Calu3 (cell line): ENCODE measurements around the gene MMP11. TPM values are rescaled to one million over a fixed set of nuclear protein-coding genes. Genes with fewer than 3 reads are reported as not detected.

Source experiments
- BruUV-seq: library from RNA; stranded (reverse); fragments of 400-500 nt; replicated peaks from 2 replicates; lab custom pipeline; 2021; lab: Mats Ljungman, UMichigan
- CTCF ChIA-PET: fragments of 300-600 bp; sonication (Branson Sonifier 250); formaldehyde crosslinking; loops from one replicate; lab custom pipeline; 2022; ENCODE audit warnings: antibody characterized with exemption; lab: Charles Lee
- DNase-seq: peaks from one replicate; pipeline ENCODE4 v3.0.0; 2022
- H3K27ac Mint-ChIP-seq: one replicate; pipeline ENCODE4 v1.8.0; 2022; ENCODE audit warnings: mixed read lengths; ENCODE audit not compliant: unreplicated experiment
- H3K27me3 Mint-ChIP-seq: one replicate; pipeline ENCODE4 v1.8.0; 2022; ENCODE audit warnings: mixed read lengths; ENCODE audit not compliant: unreplicated experiment
- H3K36me3 Mint-ChIP-seq: one replicate; pipeline ENCODE4 v1.8.0; 2022; ENCODE audit warnings: mild to moderate bottlenecking, moderate library complexity, mixed read lengths; ENCODE audit not compliant: insufficient read depth, unreplicated experiment
- H3K4me1 Mint-ChIP-seq: one replicate; pipeline ENCODE4 v1.8.0; 2022; ENCODE audit warnings: mild to moderate bottlenecking, low read depth, mixed read lengths; ENCODE audit not compliant: unreplicated experiment
- H3K4me3 Mint-ChIP-seq: one replicate; pipeline ENCODE4 v1.8.0; 2022; ENCODE audit warnings: mild to moderate bottlenecking, low read depth, moderate library complexity, mixed read lengths; ENCODE audit not compliant: unreplicated experiment
- H3K9me3 Mint-ChIP-seq: one replicate; pipeline ENCODE4 v1.8.0; 2022; ENCODE audit warnings: low read depth, mixed read lengths; ENCODE audit not compliant: unreplicated experiment
- intact Hi-C: fragments of 100-400 bp; cut with micrococcal nuclease; formaldehyde crosslinking; loops from one replicate; pipeline ENCODE4 v1.10.0; 2022; ENCODE audit not compliant: unreplicated experiment
- total RNA-seq: library from RNA; stranded (reverse); gene quantifications from 2 replicates; pipeline ENCODE4 v1.2.3, GENCODE V29; 2022
- TF ChIP-seq, protein P1 (sequence below): fragments of 200-600 bp; IDR thresholded peaks from one replicate; pipeline ENCODE4 v1.8.0; 2022; ENCODE audit warnings: antibody characterized with exemption; ENCODE audit not compliant: unreplicated experiment

MMP11 gene
- total RNA-seq, 1 experiment from 2014 or later: 2.0 TPM

DNA sequence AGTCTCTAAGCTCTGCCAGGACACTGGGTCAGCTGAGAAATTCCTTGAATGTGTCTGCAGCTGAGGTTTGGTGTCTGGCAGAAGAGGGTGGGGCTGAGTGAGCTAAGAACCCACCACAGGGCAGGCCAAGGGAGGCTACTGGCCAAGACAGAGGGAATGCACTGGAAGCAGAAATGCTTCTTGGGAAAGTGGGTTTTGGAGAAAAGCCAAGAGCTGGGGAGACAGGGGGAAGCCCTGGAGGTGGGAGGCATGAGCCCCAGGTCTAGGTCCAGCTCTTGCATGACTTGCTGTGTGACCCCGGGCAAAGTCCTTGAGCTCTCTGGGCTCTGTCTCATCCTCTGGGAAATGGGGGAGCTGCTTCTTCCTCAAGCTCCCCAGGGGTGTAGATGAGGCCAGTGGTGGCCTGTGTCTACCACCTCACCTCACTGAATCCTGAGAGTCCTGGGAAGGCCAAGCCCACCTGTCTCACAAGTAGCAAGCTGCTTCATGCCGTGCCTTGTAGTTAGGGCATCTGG is 2.3 kb downstream of the MMP11 start:
- intact Hi-C loops: no loop called here
- DNase-seq: no peak
- H3K27me3 Mint-ChIP-seq: peaks cover 26% of the 10 kb centered on the region
- peaks cover 28% of the 10 kb centered on the region for H3K4me1 Mint-ChIP-seq
- CTCF ChIA-PET: interaction anchor here (0.5 kb wide), 1 partner anchor 83 kb away, joined by 4 read pairs; the partner anchor contains the start of gene SLC2A11
- H3K27ac Mint-ChIP-seq: no peak overlapping the region
- H3K9me3 Mint-ChIP-seq: no peaks in the 10 kb centered on the region
- no TSS peak for BruUV-seq
- TF ChIP-seq, protein P1, sequence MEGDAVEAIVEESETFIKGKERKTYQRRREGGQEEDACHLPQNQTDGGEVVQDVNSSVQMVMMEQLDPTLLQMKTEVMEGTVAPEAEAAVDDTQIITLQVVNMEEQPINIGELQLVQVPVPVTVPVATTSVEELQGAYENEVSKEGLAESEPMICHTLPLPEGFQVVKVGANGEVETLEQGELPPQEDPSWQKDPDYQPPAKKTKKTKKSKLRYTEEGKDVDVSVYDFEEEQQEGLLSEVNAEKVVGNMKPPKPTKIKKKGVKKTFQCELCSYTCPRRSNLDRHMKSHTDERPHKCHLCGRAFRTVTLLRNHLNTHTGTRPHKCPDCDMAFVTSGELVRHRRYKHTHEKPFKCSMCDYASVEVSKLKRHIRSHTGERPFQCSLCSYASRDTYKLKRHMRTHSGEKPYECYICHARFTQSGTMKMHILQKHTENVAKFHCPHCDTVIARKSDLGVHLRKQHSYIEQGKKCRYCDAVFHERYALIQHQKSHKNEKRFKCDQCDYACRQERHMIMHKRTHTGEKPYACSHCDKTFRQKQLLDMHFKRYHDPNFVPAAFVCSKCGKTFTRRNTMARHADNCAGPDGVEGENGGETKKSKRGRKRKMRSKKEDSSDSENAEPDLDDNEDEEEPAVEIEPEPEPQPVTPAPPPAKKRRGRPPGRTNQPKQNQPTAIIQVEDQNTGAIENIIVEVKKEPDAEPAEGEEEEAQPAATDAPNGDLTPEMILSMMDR: no peak
- H3K4me3 Mint-ChIP-seq: no peak overlapping the region
- peaks cover 4% of the 10 kb centered on the region for H3K36me3 Mint-ChIP-seq

DNA sequence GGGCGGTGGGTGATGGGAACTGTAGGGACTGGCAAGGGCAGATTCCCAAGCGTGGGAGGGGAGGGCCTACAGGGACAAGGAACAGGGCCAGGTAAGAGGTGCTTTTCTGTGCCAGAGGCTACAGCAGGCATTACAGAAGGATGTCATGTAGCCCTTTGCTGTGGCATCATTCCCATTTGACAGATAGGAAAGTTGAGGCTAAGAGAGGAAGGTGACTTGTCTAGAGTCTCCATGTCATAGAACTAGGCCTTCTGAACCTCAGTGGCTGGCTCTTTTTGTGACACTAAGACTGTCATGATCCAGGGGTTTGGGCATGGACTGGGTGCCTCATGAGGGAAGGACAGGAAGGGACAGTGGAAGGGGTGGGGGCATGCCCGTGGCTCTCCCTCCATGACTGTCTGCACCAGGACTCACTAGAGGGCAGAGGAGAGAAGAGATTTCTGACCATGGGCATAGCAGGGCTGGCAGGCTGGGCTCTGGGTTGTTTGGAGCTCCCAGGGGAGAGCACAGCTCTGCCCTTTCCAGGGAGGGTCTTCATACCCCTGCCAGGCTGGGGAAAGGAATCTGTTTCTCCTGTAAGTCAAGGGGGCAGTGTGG is 3.2 kb downstream of the MMP11 start:
- intact Hi-C loops: no loop called here
- H3K9me3 Mint-ChIP-seq: no peaks in the 10 kb centered on the region
- CTCF ChIA-PET: interaction anchor here (0.6 to 0.8 kb wide), 3 partner anchors 10 to 71 kb away, joined by 3 to 4 read pairs (median 3); no protein-coding TSS in a partner anchor
- H3K27me3 Mint-ChIP-seq: peaks cover 26% of the 10 kb centered on the region
- no peak overlapping the region for H3K4me3 Mint-ChIP-seq
- no peak overlapping the region for H3K27ac Mint-ChIP-seq
- BruUV-seq: no TSS peak
- no peak for DNase-seq
- TF ChIP-seq, protein P1: no peak
- H3K4me1 Mint-ChIP-seq: peaks cover 28% of the 10 kb centered on the region
- peaks cover 4% of the 10 kb centered on the region for H3K36me3 Mint-ChIP-seq

DNA sequence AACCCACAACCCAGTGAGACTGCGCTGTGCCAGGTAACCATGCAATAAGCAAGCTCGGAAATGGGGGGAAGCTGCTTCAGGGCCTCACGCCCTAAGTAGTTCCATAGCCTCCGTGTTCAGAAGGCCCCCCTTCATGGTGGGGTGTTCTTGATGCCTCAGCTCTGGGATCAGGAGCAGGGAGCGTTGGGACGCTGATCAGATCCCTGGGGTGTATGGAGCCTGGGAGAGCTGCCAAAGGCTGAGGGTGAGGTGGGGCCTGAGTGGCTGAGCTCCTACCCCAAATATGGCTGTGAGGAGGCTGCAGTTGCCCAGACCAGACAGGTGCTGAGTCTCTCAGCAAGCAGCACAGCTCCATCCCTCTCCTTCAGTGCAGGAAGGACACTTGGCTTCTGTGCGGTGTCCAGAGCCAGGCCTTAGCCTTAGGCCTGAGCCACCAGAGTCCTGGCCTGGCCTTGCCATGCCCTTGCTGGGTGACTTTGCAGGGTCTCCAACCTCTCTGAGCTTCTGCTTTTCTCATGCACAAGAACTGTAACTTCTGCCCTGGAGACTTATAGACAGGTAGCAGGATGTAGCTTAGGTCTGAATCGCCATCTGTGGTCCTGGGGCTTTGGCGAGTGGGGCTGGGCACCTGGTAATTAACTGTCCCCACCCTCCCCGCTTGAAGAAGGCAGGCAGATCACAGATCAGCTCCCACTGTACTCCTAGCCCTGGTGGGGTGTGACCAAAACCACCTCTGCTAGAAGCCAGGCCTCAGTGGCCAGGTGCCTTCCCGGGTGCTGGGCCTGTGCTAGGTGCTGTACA is 5.3 kb downstream of the MMP11 start:
- Mint-ChIP-seq H3K9me3 (no peaks in the 10 kb centered on the region), H3K27me3 (peaks cover 22% of the 10 kb centered on the region), H3K4me1 (peaks cover 36% of the 10 kb centered on the region), H3K27ac (no peak overlapping the region), H3K36me3 (peaks cover 4% of the 10 kb centered on the region), H3K4me3 (no peak overlapping the region)
- intact Hi-C loops: no loop called here
- CTCF ChIA-PET: no interaction called here
- BruUV-seq: no TSS peak
- TF ChIP-seq, protein P1: no peak
- no peak for DNase-seq

DNA sequence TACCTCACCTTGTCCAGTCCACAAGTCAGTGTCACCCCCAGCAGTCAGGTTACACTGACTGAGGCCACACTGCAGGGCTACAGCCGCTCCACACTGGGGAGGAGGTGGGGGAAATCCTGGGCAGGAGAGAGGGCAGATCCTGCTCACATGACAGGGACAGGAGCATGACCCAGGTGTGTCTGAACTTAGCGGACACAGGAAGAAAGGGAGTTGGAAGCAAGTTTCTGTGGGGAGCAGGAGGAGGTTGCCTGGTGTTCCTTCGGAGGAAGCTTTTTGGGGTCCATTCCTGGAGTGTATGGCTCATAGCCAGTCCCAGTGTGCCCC is 5.9 kb downstream of the MMP11 start:
- BruUV-seq: no TSS peak
- intact Hi-C loops: no loop called here
- Mint-ChIP-seq H3K4me1 (peaks cover 30% of the 10 kb centered on the region), H3K27ac (no peak overlapping the region), H3K36me3 (peaks cover 4% of the 10 kb centered on the region), H3K9me3 (no peaks in the 10 kb centered on the region), H3K4me3 (no peak overlapping the region), H3K27me3 (peaks cover 16% of the 10 kb centered on the region)
- no peak for DNase-seq
- CTCF ChIA-PET: no interaction called here
- TF ChIP-seq, protein P1: no peak
